ENCODE data around the gene TRAPPC2B.

Gene TRAPPC2B

DNA sequence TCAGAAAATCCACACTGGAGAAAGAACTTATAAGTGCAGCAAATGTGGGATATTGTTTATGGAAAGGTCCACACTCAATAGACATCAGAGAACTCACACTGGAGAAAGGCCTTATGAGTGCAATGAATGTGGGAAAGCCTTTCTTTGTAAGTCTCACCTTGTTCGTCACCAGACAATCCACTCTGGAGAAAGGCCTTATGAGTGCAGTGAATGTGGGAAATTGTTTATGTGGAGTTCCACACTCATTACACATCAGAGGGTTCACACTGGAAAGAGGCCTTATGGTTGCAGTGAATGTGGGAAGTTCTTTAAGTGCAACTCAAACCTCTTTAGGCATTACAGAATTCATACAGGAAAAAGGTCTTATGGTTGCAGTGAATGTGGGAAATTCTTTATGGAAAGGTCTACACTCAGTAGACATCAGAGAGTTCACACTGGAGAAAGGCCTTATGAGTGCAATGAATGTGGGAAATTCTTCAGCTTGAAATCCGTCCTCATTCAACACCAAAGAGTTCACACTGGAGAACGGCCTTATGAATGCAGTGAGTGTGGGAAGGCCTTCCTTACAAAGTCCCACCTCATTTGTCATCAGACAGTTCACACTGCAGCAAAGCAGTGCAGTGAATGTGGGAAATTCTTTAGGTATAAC, 14.3 kb downstream of the TRAPPC2B start:
- TF ChIP-seq, protein P1, sequence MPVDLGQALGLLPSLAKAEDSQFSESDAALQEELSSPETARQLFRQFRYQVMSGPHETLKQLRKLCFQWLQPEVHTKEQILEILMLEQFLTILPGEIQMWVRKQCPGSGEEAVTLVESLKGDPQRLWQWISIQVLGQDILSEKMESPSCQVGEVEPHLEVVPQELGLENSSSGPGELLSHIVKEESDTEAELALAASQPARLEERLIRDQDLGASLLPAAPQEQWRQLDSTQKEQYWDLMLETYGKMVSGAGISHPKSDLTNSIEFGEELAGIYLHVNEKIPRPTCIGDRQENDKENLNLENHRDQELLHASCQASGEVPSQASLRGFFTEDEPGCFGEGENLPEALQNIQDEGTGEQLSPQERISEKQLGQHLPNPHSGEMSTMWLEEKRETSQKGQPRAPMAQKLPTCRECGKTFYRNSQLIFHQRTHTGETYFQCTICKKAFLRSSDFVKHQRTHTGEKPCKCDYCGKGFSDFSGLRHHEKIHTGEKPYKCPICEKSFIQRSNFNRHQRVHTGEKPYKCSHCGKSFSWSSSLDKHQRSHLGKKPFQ (tag by site-specific recombination; IDR thresholded peaks at IDR 0.05) = 0 out of 2 replicates have a peak, but pooled peaks have one; percentile 15
- TF ChIP-seq, protein P2, sequence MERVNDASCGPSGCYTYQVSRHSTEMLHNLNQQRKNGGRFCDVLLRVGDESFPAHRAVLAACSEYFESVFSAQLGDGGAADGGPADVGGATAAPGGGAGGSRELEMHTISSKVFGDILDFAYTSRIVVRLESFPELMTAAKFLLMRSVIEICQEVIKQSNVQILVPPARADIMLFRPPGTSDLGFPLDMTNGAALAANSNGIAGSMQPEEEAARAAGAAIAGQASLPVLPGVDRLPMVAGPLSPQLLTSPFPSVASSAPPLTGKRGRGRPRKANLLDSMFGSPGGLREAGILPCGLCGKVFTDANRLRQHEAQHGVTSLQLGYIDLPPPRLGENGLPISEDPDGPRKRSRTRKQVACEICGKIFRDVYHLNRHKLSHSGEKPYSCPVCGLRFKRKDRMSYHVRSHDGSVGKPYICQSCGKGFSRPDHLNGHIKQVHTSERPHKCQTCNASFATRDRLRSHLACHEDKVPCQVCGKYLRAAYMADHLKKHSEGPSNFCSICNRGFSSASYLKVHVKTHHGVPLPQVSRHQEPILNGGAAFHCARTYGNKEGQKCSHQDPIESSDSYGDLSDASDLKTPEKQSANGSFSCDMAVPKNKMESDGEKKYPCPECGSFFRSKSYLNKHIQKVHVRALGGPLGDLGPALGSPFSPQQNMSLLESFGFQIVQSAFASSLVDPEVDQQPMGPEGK (tag by site-specific recombination; IDR thresholded peaks at IDR 0.05) = no peak
- no peak for TF ChIP-seq ZNF223 (tag by site-specific recombination; IDR thresholded peaks at IDR 0.05)
- peak; percentile 82 for TF ChIP-seq SETDB1 (IDR thresholded peaks at IDR 0.05; ENCODE audit: insufficient read length, low read length)
- TF ChIP-seq ZNF274 (IDR thresholded peaks at IDR 0.05; ENCODE audit: low read length) = no peak
- TF ChIP-seq ZNF274 (tag by site-specific recombination; IDR thresholded peaks at IDR 0.05; ENCODE audit: borderline replicate concordance) = peak; percentile 71; the same call in 1 of the 2 replicates
- no peak for TF ChIP-seq ZNF544 (tag by site-specific recombination; IDR thresholded peaks at IDR 0.05)
- Histone ChIP-seq H3K4me1 (ENCODE audit: control insufficient read depth, insufficient read depth, low read length) (no peaks in the 10 kb centered on the region), H3K27ac (ENCODE audit: extremely low read depth, low read depth, low read length) (no peak overlapping the region), H3K36me3 (ENCODE audit: control insufficient read depth in 2 of 2, insufficient read depth in 1 of 2, low read length in 2 of 2) (peaks cover 14 to 50% of the 10 kb centered on the region in 2 experiments), H3K4me3 (ENCODE audit: low read depth, low read length) (no peak overlapping the region), H3K9me3 (ENCODE audit: control insufficient read depth, insufficient read depth, low read depth, low read length) (peaks cover 6% of the 10 kb centered on the region; the same call in 1 of the 2 replicates)
- ChIA-PET CTCF (no interaction called here), POLR2A (no interaction called here)

GRCh38 chr19:57380923-57381322, 17.6 kb downstream of the TRAPPC2B start:
- ChIA-PET CTCF (no interaction called here), POLR2A (interaction anchor here (0.6 kb wide), 1 partner anchor 31 kb away, joined by 3 read pairs; no protein-coding TSS in a partner anchor)

GRCh38 chr19:57382806-57383488, 19.6 kb downstream of the TRAPPC2B start:
- ChIA-PET CTCF (interaction anchor here (0.6 to 0.7 kb wide), 2 partner anchors 39 to 948 kb away, joined by 3 read pairs; no protein-coding TSS in a partner anchor), POLR2A (no interaction called here)

More at GRCh38 chr19:57380923-57381322, 17.6 kb downstream of the TRAPPC2B start:
- Histone ChIP-seq H3K4me3 (ENCODE audit: low read depth, low read length) (no peak overlapping the region), H3K9me3 (ENCODE audit: control insufficient read depth, insufficient read depth, low read depth, low read length) (peaks cover 6% of the 10 kb centered on the region; the same call in 1 of the 2 replicates), H3K4me1 (ENCODE audit: control insufficient read depth, insufficient read depth, low read length) (no peaks in the 10 kb centered on the region), H3K36me3 (ENCODE audit: control insufficient read depth in 2 of 2, insufficient read depth in 1 of 2, low read length in 2 of 2) (peaks cover 6 to 25% of the 10 kb centered on the region in 2 experiments), H3K27ac (ENCODE audit: extremely low read depth, low read depth, low read length) (no peak overlapping the region)
- no peak for TF ChIP-seq GLIS2 (tag by site-specific recombination; IDR thresholded peaks at IDR 0.05)

More at GRCh38 chr19:57382806-57383488, 19.6 kb downstream of the TRAPPC2B start:
- Histone ChIP-seq H3K36me3 (ENCODE audit: control insufficient read depth in 2 of 2, insufficient read depth in 1 of 2, low read length in 2 of 2) (peaks cover 6% of the 10 kb centered on the region in 2 experiments; a peak in 2 of 3 replicates), H3K9me3 (ENCODE audit: control insufficient read depth, insufficient read depth, low read depth, low read length) (peaks cover 5% of the 10 kb centered on the region; the same call in 1 of the 2 replicates), H3K27ac (ENCODE audit: extremely low read depth, low read depth, low read length) (no peak overlapping the region), H3K4me3 (ENCODE audit: low read depth, low read length) (no peak overlapping the region), H3K4me1 (ENCODE audit: control insufficient read depth, insufficient read depth, low read length) (no peaks in the 10 kb centered on the region)
- TF ChIP-seq ZNF747 (tag by site-specific recombination; IDR thresholded peaks at IDR 0.05) (no peak), ZNF596 (tag by site-specific recombination; IDR thresholded peaks at IDR 0.05) (0 out of 2 replicates have a peak, but pooled peaks have one; percentile 43), ZNF280C (tag by site-specific recombination; IDR thresholded peaks at IDR 0.05) (no peak), ZNF26 (tag by site-specific recombination; IDR thresholded peaks at IDR 0.05) (no peak)
